ENCODE results near the gene LMNA. TPM values are rescaled to one million over a fixed set of nuclear protein-coding genes. Genes with fewer than 3 reads are reported as not detected.

Gene LMNA
- total and polyA plus RNA-seq, 2 donors (not counting 1 experiment from before 2014, with no cell fraction given): 19.4 to 28.7 TPM

DNA sequence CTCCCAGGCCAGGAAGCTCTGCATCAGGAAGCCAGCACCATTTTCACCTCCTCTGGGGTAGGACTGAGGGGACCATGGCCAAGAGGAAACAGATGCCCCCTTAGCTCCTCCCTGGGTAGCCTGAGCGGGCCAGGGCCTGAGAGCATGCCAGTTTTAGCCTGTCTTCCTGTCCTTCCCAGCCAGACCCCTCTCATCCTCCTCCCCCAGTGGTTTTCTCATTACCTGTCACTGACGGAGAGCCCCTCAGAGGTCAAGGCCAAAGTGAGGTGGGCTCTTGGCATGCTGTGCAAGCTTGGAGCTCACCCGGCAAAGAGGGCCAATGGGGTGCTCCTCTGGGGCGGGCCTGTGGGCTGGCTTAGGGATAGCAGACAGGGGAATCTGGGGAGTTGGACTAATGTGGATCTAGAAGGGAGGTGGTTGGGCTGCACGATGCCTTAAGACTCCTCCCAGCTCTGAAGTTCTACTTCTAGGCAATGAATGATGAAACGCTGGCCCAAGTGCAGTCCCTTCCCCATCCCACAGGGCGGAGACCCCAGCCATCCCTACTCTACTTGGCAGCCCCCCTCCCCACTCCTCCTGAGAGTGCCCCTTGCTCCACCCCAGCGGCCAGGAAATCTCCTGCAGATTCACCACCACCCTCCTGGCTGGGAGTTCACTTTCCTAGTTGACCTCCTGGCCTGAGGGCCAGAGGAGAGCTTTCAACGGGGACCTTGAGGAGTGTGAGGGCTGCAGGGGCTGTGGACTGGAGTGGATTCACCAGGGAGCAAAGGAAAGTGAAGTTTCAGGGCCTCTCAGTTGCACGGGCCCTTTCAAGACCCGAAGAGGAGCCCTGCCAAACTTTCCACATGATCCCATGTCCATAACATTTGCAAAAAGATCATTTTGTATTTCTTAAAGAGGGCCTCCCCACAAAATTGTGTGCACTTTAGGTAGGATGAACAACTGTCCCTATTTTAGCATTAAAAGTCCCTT lies 9.4 kb upstream of the LMNA start:
- Mint-ChIP-seq H3K27ac (peak overlapping the region; percentile 92), H3K4me3 (peak overlapping the region; percentile 86), H3K27me3 (no peaks in the 10 kb centered on the region), H3K9me3 (ENCODE audit: insufficient read depth) (no peaks in the 10 kb centered on the region), H3K4me1 (peaks cover 58% of the 10 kb centered on the region)
- Histone ChIP-seq H3K4me3 (ENCODE audit: control extremely low read depth in 1 of 5, extremely low read depth in 1 of 5, insufficient read depth in 1 of 5, low read depth in 2 of 5, low read length in 4 of 5) (peak overlapping the region in 4 of 5 experiments; percentile 50 to 70 (median 64)), H3K79me2 (ENCODE audit: control insufficient read depth, insufficient read depth, low read length) (no peaks in the 10 kb centered on the region), H3K4me1 (ENCODE audit: control insufficient read depth in 2 of 2, insufficient read depth in 2 of 2, low read length in 2 of 2) (peaks cover 35 to 43% of the 10 kb centered on the region in 2 donors), H3K9ac (ENCODE audit: low read length) (peak overlapping the region; percentile 94), H3K27ac (ENCODE audit: low read length in 2 of 2) (peak overlapping the region; percentile 96 to 99), H2AFZ (ENCODE audit: insufficient read depth, low read depth, low read length, poor library complexity, severe bottlenecking) (no peak overlapping the region), H3K9me3 (ENCODE audit: control extremely low read depth in 1 of 3, control insufficient read depth in 2 of 3, insufficient read depth in 1 of 3, low read length in 2 of 3) (no peaks in the 10 kb centered on the region), H3K36me3 (replicated peaks in 1 of 2; ENCODE audit: control extremely low read depth in 1 of 2, control insufficient read depth in 1 of 2, extremely low read depth in 1 of 2, insufficient read depth in 2 of 2, low read length in 1 of 2) (no peaks in the 10 kb centered on the region), H4K20me1 (ENCODE audit: control insufficient read depth, insufficient read depth, low read length, poor library complexity, severe bottlenecking) (no peaks in the 10 kb centered on the region), H3K27me3 (replicated peaks in 1 of 4; ENCODE audit: control extremely low read depth in 1 of 4, control insufficient read depth in 3 of 4, insufficient read depth in 4 of 4, low read length in 3 of 4) (peaks cover 0 to 5% (median 2%) of the 10 kb centered on the region in 4 experiments), H3K4me2 (replicated peaks; ENCODE audit: low read depth, low read length, poor library complexity, severe bottlenecking) (peak overlapping the region; percentile 92)
- CTCF ChIA-PET: interaction anchor here (0.6 to 23.7 kb wide), 4 partner anchors 8 to 119 kb away, joined by 3 to 970 read pairs (median 42); partner anchors contain the start of gene LMNA
- 83% methylated on average over 4 of the region's 11 CpGs for WGBS (ENCODE audit: insufficient coverage)
- no peak for DNase-seq
- intact Hi-C loops (cut with micrococcal nuclease): no loop called here
- POLR2A ChIA-PET: no interaction called here
- no peak for ATAC-seq (ENCODE audit: low read depth)
- TF ChIP-seq CTCF (IDR thresholded peaks at IDR 0.05) (no peak), EZH2 (IDR thresholded peaks at IDR 0.05; ENCODE audit: borderline replicate concordance, insufficient read depth, low read depth, low read length, poor library complexity, severe bottlenecking) (no peak)
